Fibroblast of upper back skin (primary cell): ENCODE data around the gene ADORA1.
A peak's percentile ranks its signal among the peaks of the same experiment; 100 is the strongest.

Experiments
- DNase-seq: peaks from one replicate; pipeline ENCODE4 v3.0.0-alpha.2; 2013

ADORA1 gene

DNA sequence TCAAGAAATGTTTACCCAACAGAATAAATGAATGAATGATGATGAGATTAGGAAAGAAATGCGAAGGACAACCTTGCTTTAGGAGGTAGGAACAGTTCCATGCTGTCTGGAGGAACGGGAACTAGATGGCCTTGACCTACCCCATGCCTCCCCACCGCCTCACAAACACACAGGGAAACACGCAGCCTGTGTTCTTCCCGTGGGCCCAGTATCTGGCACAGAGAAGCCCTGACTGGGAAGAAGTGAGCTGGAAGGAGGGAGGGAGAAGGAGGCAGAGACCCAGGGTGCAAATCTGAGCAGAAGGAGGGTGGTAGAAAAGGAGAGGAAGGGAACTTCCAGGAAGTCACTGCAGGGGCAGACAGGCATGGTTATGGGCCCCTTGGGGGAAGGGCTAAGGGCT is 3.5 kb upstream of the ADORA1 start:
- no peak for DNase-seq

DNA sequence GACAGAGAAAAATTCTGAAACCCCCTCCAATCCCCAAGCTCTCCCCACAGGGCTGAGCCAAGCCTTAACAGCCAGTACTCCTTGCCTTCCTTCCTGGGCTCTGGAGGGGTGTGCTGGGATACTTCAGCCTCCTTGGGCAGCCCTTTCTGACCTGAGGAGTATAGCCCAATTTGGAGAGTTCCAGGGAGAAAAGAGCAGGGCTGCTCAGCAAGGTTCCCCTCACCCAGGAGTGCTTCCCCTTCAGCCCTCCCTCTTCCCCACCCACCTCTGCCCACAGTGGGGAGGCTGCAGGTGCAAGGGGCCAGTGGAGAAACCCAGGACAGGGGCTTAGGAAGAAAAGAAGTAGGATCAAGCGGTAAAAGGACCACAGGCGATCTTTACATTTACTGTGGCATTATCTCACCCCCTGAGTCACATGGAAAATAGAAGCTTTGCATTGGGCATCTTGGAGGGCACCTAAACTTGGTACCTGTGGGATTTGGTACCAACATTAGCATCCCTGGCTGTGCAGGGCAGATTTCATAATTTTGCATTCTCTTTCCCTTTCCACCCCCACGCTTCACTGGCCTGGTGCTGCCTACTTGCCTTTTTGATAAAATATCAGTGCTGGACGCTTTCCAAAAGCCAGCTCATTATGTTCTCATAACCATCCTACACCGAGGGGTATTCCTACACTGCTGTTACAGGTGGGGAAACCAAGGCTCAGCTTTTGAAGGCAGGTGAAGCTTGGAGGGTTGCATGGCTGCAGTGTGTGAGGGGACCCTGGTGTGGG is 2.8 kb upstream of the ADORA1 start:
- no peak for DNase-seq

- peak; percentile 50 for DNase-seq
These were observed 1.2 kb upstream of the ADORA1 start for GRCh38 chr1:203126151-203126865.

DNA sequence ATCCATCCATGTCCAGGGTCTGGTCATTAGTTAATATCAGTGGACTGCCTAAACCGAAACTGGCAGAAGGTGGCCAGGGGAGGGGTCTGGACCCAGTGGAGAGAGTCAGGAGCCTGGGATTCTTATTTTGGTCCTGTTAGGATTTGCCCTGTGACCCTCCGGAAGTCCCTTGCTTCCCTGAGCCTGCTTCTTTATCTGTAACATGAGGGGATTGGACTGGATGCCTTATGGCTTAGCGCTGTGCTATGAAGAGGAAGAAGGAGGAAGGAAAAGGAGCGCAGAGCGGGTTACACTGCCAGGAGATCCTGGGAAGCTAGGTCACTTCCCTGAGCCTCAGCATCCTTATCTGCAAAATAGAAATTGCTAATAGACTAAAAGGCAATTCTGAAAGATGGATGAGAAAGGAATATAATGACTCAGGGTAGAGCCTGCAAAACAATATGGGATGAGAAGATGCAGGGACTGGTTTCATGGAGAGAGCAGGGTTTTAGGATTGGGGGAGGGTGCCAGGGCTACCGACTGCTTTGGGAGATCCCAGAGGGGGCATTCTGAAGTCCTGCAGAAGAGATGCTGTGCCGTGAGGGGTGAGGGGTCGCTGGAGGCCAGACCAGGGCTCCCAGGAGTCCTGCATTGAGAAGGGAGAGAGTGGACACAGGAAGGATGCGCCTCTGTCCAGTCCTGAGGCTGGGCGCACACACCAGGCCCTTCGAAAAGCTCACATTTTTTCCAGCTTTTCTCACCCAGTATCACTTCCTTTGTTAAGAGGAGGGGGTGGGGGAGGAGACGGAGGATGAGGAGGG is 460 bp upstream of the ADORA1 start:
- DNase-seq: peak; percentile 33

DNA sequence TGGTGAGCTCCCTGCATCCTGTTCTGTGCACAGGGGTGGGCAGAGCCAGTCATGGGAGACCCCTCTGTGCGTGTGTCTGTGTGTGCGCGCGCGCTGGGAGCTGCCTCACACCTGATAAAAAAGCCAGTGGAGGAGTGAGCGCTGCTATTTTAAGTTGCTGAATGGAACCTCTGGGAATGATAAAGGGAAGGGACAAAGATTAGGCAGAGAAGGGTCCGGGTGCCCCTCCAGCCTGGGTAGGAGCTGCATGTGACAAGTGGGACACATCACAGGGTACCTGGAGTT is 847 bp downstream of the ADORA1 start:
- no peak for DNase-seq

DNA sequence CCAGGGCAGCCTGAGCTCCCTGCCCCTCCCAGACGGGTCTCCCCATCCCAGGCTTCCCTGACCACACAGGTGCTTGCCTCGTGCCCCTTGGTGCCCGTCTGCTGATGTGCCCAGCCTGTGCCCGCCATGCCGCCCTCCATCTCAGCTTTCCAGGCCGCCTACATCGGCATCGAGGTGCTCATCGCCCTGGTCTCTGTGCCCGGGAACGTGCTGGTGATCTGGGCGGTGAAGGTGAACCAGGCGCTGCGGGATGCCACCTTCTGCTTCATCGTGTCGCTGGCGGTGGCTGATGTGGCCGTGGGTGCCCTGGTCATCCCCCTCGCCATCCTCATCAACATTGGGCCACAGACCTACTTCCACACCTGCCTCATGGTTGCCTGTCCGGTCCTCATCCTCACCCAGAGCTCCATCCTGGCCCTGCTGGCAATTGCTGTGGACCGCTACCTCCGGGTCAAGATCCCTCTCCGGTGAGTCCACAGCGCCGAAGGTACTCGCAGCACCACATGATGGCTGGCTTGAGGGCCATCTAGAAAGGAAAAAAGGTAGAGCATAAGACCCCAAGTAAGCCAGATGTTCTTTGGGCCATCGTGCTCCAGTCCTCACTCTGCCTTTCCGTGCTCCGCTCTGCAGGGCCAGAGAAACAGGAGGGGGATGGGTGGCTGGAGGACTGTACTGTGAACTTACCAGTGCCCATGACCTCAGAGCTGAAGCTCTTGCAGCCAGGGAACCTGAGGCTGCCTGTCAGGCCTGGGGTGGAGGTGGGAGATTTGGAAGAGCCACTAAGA is 1.4 kb downstream of the ADORA1 start:
- DNase-seq: no peak

- DNase-seq: no peak
These were observed 2.1 kb downstream of the ADORA1 start for GRCh38 chr1:203129501-203130231.

DNA sequence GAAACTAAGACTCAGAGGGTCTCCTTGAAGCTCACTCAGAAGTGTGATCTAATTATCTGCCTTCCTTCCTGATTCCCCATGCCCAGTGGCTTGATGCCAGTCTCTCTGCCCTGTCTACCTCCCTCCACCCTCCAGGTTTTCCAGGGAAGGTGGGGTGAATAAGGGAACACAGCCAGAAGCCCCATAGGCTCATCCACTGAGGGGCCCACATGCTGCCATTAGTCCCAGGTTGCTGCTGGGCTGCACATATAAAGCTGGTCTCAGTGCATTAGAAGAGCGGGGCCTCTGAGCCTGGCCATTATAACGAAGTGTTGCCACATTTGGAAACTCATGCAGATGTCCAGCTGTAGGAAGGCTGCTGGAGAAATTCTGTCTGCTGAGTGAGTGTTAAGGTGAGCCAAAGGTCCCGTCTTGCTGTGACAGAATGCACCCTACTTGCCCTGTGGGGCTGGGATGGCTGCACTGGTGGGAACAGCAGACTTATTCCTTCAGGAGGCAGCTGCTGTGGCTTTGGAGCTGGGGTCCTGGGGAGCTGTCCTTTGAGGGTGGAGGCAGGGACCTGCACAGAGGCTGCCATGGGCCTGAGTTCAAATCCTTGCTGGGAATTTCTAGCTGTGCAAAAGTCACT is 2.9 kb downstream of the ADORA1 start:
- DNase-seq: no peak

- DNase-seq: no peak
These were observed 4.1 kb downstream of the ADORA1 start for GRCh38 chr1:203131548-203132200.

DNA sequence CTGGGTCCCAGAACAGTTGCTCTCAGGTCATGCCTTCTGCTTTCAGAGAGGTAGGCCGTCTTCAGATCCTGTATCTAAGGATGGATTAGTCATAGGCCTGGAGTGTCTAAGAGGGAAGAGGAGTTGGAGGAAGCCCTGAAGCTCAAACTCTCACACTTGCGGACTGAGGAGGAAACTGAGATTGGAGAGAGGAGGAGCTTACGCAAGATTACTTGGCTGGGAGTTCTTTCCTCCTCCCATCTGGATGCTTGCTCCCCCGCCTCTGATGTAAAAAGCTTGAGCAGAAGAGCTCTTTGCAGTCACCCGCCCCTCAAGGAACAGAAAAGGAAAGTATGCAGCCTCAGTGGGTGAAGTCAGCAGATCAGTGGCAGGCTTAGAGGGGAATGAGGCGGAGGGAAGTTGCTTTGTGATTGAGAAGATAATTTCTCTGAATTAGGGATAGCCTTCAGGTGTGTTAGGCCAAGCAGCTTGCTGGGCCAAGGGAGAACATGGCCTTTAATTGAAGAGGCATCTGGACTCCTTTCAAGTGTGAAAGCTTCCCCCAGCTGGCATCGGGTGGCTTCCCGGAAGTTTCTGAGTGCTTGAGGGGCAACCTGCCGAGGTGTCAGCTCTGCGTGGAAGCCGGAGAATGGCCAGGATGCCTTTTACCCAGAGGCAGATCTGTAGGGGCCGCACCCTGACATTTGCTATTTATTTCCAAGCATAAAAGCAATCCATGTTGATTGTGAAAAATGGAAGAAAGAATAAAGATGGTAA is 6.6 kb downstream of the ADORA1 start:
- peak; percentile 71 for DNase-seq

GRCh38 chr1:203135636-203136305 is 8.2 kb downstream of the ADORA1 start:
- no peak for DNase-seq

- DNase-seq: no peak
These were observed 9.0 kb downstream of the ADORA1 start for GRCh38 chr1:203136409-203137042.

GRCh38 chr1:203137324-203137723 is 9.8 kb downstream of the ADORA1 start:
- no peak for DNase-seq

DNA sequence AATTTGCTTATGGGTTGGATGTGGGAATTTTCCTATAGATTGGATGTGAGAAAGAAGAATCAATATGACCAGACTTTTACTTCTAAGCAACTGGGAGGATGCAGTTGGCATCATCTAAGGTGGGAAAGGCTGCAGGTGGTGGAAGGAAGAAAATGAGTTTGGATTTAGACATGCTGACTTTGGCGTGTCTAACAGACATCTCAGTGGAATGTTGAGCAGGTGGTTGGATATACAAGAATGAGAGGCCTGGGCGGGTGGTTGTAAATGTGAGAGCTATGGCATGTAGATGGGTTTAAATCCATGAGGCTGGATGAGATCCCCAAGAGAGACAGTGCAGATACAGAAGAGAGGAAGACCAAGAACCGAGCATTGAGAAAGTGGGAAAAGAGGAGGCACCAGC is 10.5 kb downstream of the ADORA1 start:
- no peak for DNase-seq

GRCh38 chr1:203139976-203140475 is 12.5 kb downstream of the ADORA1 start:
- DNase-seq: no peak

- DNase-seq: no peak
These were observed 13.4 kb downstream of the ADORA1 start for GRCh38 chr1:203140743-203141520.

GRCh38 chr1:203142124-203142523 is 14.6 kb downstream of the ADORA1 start:
- DNase-seq: no peak

GRCh38 chr1:203142684-203143408 is 15.3 kb downstream of the ADORA1 start:
- DNase-seq: no peak
